Stimulated activated CD8-positive, alpha-beta memory T cell treated with anti-CD3 and anti-CD28 coated beads, Interleukin-4, amount 100 ng/mL, for 48 hours (primary cell): ENCODE results near the gene EPS8L1.

Experiments
- DNase-seq: peaks from one replicate; pipeline ENCODE4 v3.0.0-alpha.2; 2020

Gene EPS8L1

GRCh38 chr19:55116859-55117662, 41.4 kb downstream of the EPS8L1 start, which contains the start of gene PPP1R12C:
TSS of gene PPP1R12C (minus strand) at chr19:55117637. CDS start at chr19:55117543, 94 bp downstream.
- peak; percentile 36 for DNase-seq

GRCh38 chr19:55117663-55118391, 42.2 kb downstream of the EPS8L1 start:
- DNase-seq: peak; percentile 98

GRCh38 chr19:55118401-55118991, 42.8 kb downstream of the EPS8L1 start:
- peak; percentile 62 for DNase-seq

- DNase-seq: no peak
Observed at GRCh38 chr19:55119053-55119452, 43.4 kb downstream of the EPS8L1 start.

- no peak for DNase-seq
Observed at GRCh38 chr19:55131421-55131820, 55.8 kb downstream of the EPS8L1 start.

- no peak for DNase-seq
Observed at GRCh38 chr19:55132453-55133129, 56.9 kb downstream of the EPS8L1 start.

GRCh38 chr19:55133639-55134444, 58.2 kb downstream of the EPS8L1 start:
- no peak for DNase-seq

- DNase-seq: no peak
Observed at GRCh38 chr19:55134736-55135135, 59.1 kb downstream of the EPS8L1 start.

- DNase-seq: no peak
Observed at GRCh38 chr19:55136399-55137102, 60.9 kb downstream of the EPS8L1 start.
